CD14-positive monocyte (primary cell): ENCODE data around the gene TOB1. TPM values are rescaled to one million over a fixed set of nuclear protein-coding genes. Genes with fewer than 3 reads are reported as not detected.

ENCODE experiments used
- DNase-seq, 3 donors: peaks; one replicate each; pipeline ENCODE4 v3.0.0-alpha.2; 2011 to 2022
- H2AFZ ChIP-seq: 2 replicates; pipeline ENCODE4 v1.6.0; 2012; ENCODE audit warnings: mild to moderate bottlenecking, low read depth, low read length, inconsistent platforms; ENCODE audit not compliant: insufficient read depth, poor library complexity, severe bottlenecking
- H3K27ac ChIP-seq, 2 donors: 1 replicate in 1 of 2; 2 replicates in 1 of 2; pipeline ENCODE4 v1.5.1; 2012 to 2013; ENCODE audit warnings: low read length in 2 of 2, control low read depth in 1 of 2, inconsistent platforms in 1 of 2, low read depth in 1 of 2, mild to moderate bottlenecking in 1 of 2
- H3K27me3 ChIP-seq, 2 donors: one replicate each; pipeline versions ENCODE4 v1.6.0 to v1.6.1; 2011 to 2013; ENCODE audit warnings: low read length in 2 of 2; ENCODE audit not compliant: control insufficient read depth in 2 of 2, insufficient read depth in 2 of 2
- H3K36me3 ChIP-seq, 2 donors: replicated peaks in 1 of 2; 1 replicate in 1 of 2; 2 replicates in 1 of 2; pipeline versions ENCODE4 v1.5.1 to v1.6.1; 2012 to 2013; ENCODE audit warnings: low read length in 2 of 2, control low read depth in 1 of 2, inconsistent platforms in 1 of 2, mild to moderate bottlenecking in 1 of 2; ENCODE audit not compliant: insufficient read depth in 2 of 2, control insufficient read depth in 1 of 2
- H3K4me1 ChIP-seq, 2 donors: 1 replicate in 1 of 2; 2 replicates in 1 of 2; pipeline versions ENCODE4 v1.5.1 to v1.6.1; 2012 to 2013; ENCODE audit warnings: low read length in 2 of 2, control low read depth in 1 of 2, inconsistent platforms in 1 of 2, mild to moderate bottlenecking in 1 of 2, moderate library complexity in 1 of 2; ENCODE audit not compliant: insufficient read depth in 2 of 2, control insufficient read depth in 1 of 2
- H3K4me2 ChIP-seq: replicated peaks from 2 replicates; pipeline ENCODE3; 2012; ENCODE audit warnings: low read length, moderate library complexity, mild to moderate bottlenecking; ENCODE audit not compliant: poor library complexity, severe bottlenecking; ENCODE audit errors: extremely low read depth
- H3K4me3 ChIP-seq, 3 experiments: fragments of 200-600 bp in 1 of 3; sonication (generic) in 1 of 3; replicated peaks in 1 of 3; 1 replicate in 2 of 3; 2 replicates in 1 of 3; pipeline ENCODE4 v1.5.1; 2011 to 2013; ENCODE audit warnings: low read length in 3 of 3, mild to moderate bottlenecking in 3 of 3, control low read depth in 2 of 3, low read depth in 2 of 3, inconsistent platforms in 1 of 3, moderate library complexity in 1 of 3
- H3K79me2 ChIP-seq: 2 replicates; pipeline ENCODE4 v1.6.0; 2012; ENCODE audit warnings: mild to moderate bottlenecking, control low read depth, inconsistent platforms, low read length, moderate library complexity; ENCODE audit not compliant: insufficient read depth
- H3K9ac ChIP-seq: 2 replicates; pipeline ENCODE4 v1.6.0; 2017; ENCODE audit warnings: low read length, mild to moderate bottlenecking; ENCODE audit not compliant: insufficient read depth, poor library complexity, severe bottlenecking
- H3K9me3 ChIP-seq, 2 donors: replicated peaks in 1 of 2; 1 replicate in 1 of 2; 2 replicates in 1 of 2; pipeline versions ENCODE4 v1.5.1 to v1.6.1; 2012 to 2013; ENCODE audit warnings: low read length in 2 of 2, control low read depth in 1 of 2; ENCODE audit not compliant: control insufficient read depth in 1 of 2, insufficient read depth in 1 of 2
- H4K20me1 ChIP-seq: 2 replicates; pipeline ENCODE4 v1.6.0; 2012; ENCODE audit warnings: mild to moderate bottlenecking, low read length, control low read depth, moderate library complexity; ENCODE audit not compliant: insufficient read depth
- H3K27ac Mint-ChIP-seq, 7 donors: one replicate each; pipeline ENCODE4 v1.8.0; 2020; ENCODE audit warnings: mild to moderate bottlenecking in 7 of 7, mixed read lengths in 7 of 7, moderate library complexity in 6 of 7, inconsistent platforms in 2 of 7
- H3K27me3 Mint-ChIP-seq, 3 donors: one replicate each; pipeline ENCODE4 v1.8.0; 2021 to 2022; ENCODE audit warnings: low read depth in 3 of 3, mild to moderate bottlenecking in 3 of 3, mixed read lengths in 3 of 3, moderate library complexity in 3 of 3, inconsistent platforms in 1 of 3
- H3K36me3 Mint-ChIP-seq, 2 donors: one replicate each; pipeline ENCODE4 v1.8.0; 2020; ENCODE audit warnings: mixed read lengths in 2 of 2, inconsistent platforms in 1 of 2, mild to moderate bottlenecking in 1 of 2
- H3K4me1 Mint-ChIP-seq: one replicate; pipeline ENCODE4 v1.8.0; 2020; ENCODE audit warnings: mild to moderate bottlenecking, mixed read lengths
- H3K4me3 Mint-ChIP-seq, 2 donors: one replicate each; pipeline ENCODE4 v1.8.0; 2020; ENCODE audit warnings: mild to moderate bottlenecking in 2 of 2, mixed read lengths in 2 of 2, moderate library complexity in 1 of 2
- H3K9me3 Mint-ChIP-seq, 7 donors: one replicate each; pipeline ENCODE4 v1.8.0; 2020 to 2022; ENCODE audit warnings: mixed read lengths in 7 of 7, mild to moderate bottlenecking in 6 of 7, moderate library complexity in 6 of 7, inconsistent platforms in 2 of 7
- CTCF ChIP-seq: fragments of 200-600 bp; IDR thresholded peaks from one replicate; pipeline ENCODE4 v1.8.0; 2022; ENCODE audit warnings: antibody characterized with exemption, mild to moderate bottlenecking
- WGBS: methylation state at CpG from one replicate; pipeline ENCODE4 v1.1.5; 2013; ENCODE audit warnings: missing lambda C conversion rate; ENCODE audit not compliant: insufficient coverage; 5-methylcytosine and 5-hydroxymethylcytosine counted together
- intact Hi-C, 2 donors: fragments of 100-400 bp; cut with micrococcal nuclease; formaldehyde crosslinking; loops; one replicate each; pipeline versions ENCODE4 v1.15.0 to v1.15.1; 2023
- polyA plus RNA-seq, 3 donors: library from polyadenylated mRNA; depleted of rRNA in 1 of 3; unstranded in 2 of 3; stranded (reverse) in 1 of 3; fragments of 300-500 nt in 2 of 3; fragments of >200 nt in 1 of 3; fragmentation: Illumina TruSeq in 2 of 3; gene quantifications; 1 replicate in 2 of 3; 2 replicates in 1 of 3; pipeline ENCODE4 v1.2.3, GENCODE V29; 2012 to 2021

TOB1 gene
- polyA plus RNA-seq, 3 donors = 18.5 to 107 (median 41.0) TPM

- no CpG with 5 or more reads among the region's 6 CpGs for whole genome bisulfite sequencing
- TF ChIP-seq CTCF = no peak
- no peak overlapping the region for H3K4me3 ChIP-seq
- intact Hi-C loops = loop anchor here (2.0 to 10.0 kb wide), 2 partner anchors 47 kb away; partner anchors contain the start of gene TOB1 (in 1 of the 2)
- Mint-ChIP-seq H3K27me3 (peaks cover 0 to 3% (median 2%) of the 10 kb centered on the region in 3 donors), H3K4me1 (peaks cover 53% of the 10 kb centered on the region), H3K4me3 (no peak overlapping the region), H3K27ac (peak overlapping the region; percentile 80 to 96 (median 92)), H3K36me3 (peaks cover 4% of the 10 kb centered on the region in 2 donors), H3K9me3 (peaks cover 0 to 3% (median 0%) of the 10 kb centered on the region in 7 donors)
- no peak for DNase-seq
- H4K20me1 ChIP-seq = no peaks in the 10 kb centered on the region
- no peaks in the 10 kb centered on the region for H3K79me2 ChIP-seq
- no peak overlapping the region for H3K9ac ChIP-seq
- no peaks in the 10 kb centered on the region for H3K36me3 ChIP-seq
- no peaks in the 10 kb centered on the region for H3K9me3 ChIP-seq
- H3K4me1 ChIP-seq = peaks cover 46 to 50% of the 10 kb centered on the region in 2 donors
- no peak overlapping the region for H3K4me2 ChIP-seq
- no peak overlapping the region for H2AFZ ChIP-seq
- peak overlapping the region in 1 of 2 donors; percentile 78 for H3K27ac ChIP-seq
- H3K27me3 ChIP-seq = no peaks in the 10 kb centered on the region
Measured at GRCh38 chr17:50911450-50911849, 45.3 kb upstream of the TOB1 start.

GRCh38 chr17:50909765-50910605 is 43.8 kb upstream of the TOB1 start:
- peak overlapping the region in 1 of 2 donors; percentile 47 for H3K4me3 Mint-ChIP-seq
- H3K4me3 ChIP-seq = peak overlapping the region in 1 of 3 experiments; percentile 23
- H3K36me3 ChIP-seq = no peaks in the 10 kb centered on the region
- DNase-seq = peak; percentile 60 to 72 (median 66)
- H3K9me3 Mint-ChIP-seq = peaks cover 0 to 3% (median 0%) of the 10 kb centered on the region in 7 donors
- peaks cover 0 to 2% of the 10 kb centered on the region in 2 donors for H3K36me3 Mint-ChIP-seq
- H3K27ac ChIP-seq = peak overlapping the region; percentile 78
- no peak for TF ChIP-seq CTCF
- H3K9me3 ChIP-seq = no peaks in the 10 kb centered on the region
- intact Hi-C loops = loop anchor here (2.0 to 10.0 kb wide), 2 partner anchors 45 kb away; partner anchors contain the start of gene TOB1 (in 1 of the 2)
- peak overlapping the region; percentile 80 to 94 (median 92) for H3K27ac Mint-ChIP-seq
- peak overlapping the region; percentile 37 for H3K4me2 ChIP-seq
- H2AFZ ChIP-seq = peak overlapping the region; percentile 25
- H3K79me2 ChIP-seq = no peaks in the 10 kb centered on the region
- H3K27me3 ChIP-seq = no peaks in the 10 kb centered on the region
- peaks cover 48% of the 10 kb centered on the region for H3K4me1 Mint-ChIP-seq
- H3K4me1 ChIP-seq = peaks cover 46 to 50% of the 10 kb centered on the region in 2 donors
- peak overlapping the region; percentile 15 for H3K9ac ChIP-seq
- 86% methylated on average over 12 of the region's 15 CpGs for WGBS
- peaks cover 0 to 4% (median 3%) of the 10 kb centered on the region in 3 donors for H3K27me3 Mint-ChIP-seq
- H4K20me1 ChIP-seq = no peaks in the 10 kb centered on the region
